LNCAP (cell line): ENCODE results near the gene NECTIN2.

Experiments
- CTCF ChIP-seq: fragments of 450-650 bp; IDR thresholded peaks from 2 replicates; pipeline ENCODE4 v1.5.1; 2017; ENCODE audit warnings: mild to moderate bottlenecking

The NECTIN2 gene

GRCh38 chr19:44820648-44821609 lies 25.2 kb upstream of the NECTIN2 start:
- TF ChIP-seq CTCF: no peak

- TF ChIP-seq CTCF: no peak
These were observed 23.9 kb upstream of the NECTIN2 start for GRCh38 chr19:44822177-44822576.

- no peak for TF ChIP-seq CTCF
These were observed 23.3 kb upstream of the NECTIN2 start for GRCh38 chr19:44822670-44823372.

- no peak for TF ChIP-seq CTCF
These were observed 22.8 kb upstream of the NECTIN2 start for GRCh38 chr19:44823373-44823698.

DNA sequence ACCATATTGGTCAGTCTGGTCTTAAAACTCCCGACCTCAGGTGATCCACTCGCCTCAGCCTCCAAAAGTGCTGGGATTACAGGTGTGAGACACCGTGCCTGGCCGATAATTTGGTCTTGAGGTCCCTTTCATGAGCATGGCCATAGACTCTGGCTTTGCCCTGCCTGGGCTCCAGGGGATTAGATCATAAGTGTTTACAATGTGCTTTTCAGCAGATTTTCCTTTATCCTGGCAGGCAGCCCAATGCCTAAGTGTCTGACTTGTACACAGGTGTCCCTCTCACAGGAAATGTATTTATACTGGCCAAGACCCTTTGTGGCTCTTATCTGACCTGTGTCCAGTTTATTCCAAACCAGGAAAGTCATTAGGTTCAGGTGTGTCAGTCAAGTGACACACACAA lies 21.3 kb upstream of the NECTIN2 start:
- TF ChIP-seq CTCF: no peak

DNA sequence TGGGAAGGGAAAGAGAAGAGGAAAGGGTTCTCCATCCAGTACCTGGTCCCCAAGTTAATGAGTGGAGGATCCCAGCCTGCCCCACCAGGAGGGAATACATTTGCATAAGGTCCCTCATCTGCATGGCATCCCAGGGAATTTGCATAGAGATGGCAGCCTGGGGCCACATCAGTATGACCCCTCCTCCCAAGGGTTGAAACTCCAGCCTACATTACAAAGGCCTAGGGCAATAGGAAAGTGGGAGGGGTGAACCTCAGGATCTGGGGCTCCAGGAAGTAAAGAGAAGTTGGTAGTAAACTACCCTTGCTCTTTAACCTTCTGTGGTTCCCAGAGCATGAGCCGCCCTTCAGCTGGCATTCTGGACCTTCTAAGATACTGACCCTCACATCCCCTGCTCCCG lies 6.8 kb upstream of the NECTIN2 start:
- no peak for TF ChIP-seq CTCF

GRCh38 chr19:44840811-44841210 lies 5.3 kb upstream of the NECTIN2 start:
- TF ChIP-seq CTCF: no peak
